ENCODE results near the gene SEPTIN2. TPM values are rescaled to one million over a fixed set of nuclear protein-coding genes. Genes with fewer than 3 reads are reported as not detected.

The SEPTIN2 gene
- total and polyA plus RNA-seq, 2 experiments from 2014 or later, result 227 to 393 TPM

GRCh38 chr2:241355983-241356870 is 40.5 kb downstream of the SEPTIN2 start, which contains the start of gene FARP2:
FARP2 (plus strand) TSS chr2:241356285; CDS start chr2:241373108, 16,823 bp downstream.
- peak; percentile 63 for ATAC-seq
- Histone ChIP-seq H3K4me2 (peak within 1 kb of the TSS; percentile 92), H3K9me2 (ENCODE audit: insufficient read depth) (no peaks in the 10 kb centered on the region), H3K79me2 (replicated peaks; ENCODE audit: insufficient read depth) (peaks cover 48% of the 10 kb centered on the region), H3F3A (replicated peaks; ENCODE audit: low read depth) (no peaks in the 10 kb centered on the region), H3K27me3 (ENCODE audit: insufficient read depth) (no peaks in the 10 kb centered on the region), H3K4me1 (ENCODE audit: insufficient read depth) (peaks cover 7% of the 10 kb centered on the region), H4K20me1 (replicated peaks; ENCODE audit: insufficient read depth) (peaks cover 27% of the 10 kb centered on the region), H3K36me3 (ENCODE audit: insufficient read depth) (peaks cover 14% of the 10 kb centered on the region), H2AFZ (peak within 1 kb of the TSS; percentile 60; the same call in 1 of the 2 replicates), H3K4me3 (peak within 1 kb of the TSS; percentile 88), H3K27ac (ENCODE audit: low read depth) (peak within 1 kb of the TSS; percentile 97; the same call in 1 of the 2 replicates)
- Mint-ChIP-seq H3K27me3 (ENCODE audit: insufficient read depth, low read depth, poor library complexity) (peaks cover 6% of the 10 kb centered on the region), H3K4me3 (peak within 1 kb of the TSS; percentile 72), H3K27ac (peak within 1 kb of the TSS; percentile 91), H3K9me3 (no peaks in the 10 kb centered on the region), H3K4me1 (peaks cover 32% of the 10 kb centered on the region), H3K36me3 (ENCODE audit: low read depth) (peaks cover 32% of the 10 kb centered on the region)
- DNase-seq (ENCODE audit: low spot score), result peak; percentile 98
- TF ChIP-seq POLR2AphosphoS5 (IDR thresholded peaks at IDR 0.05; ENCODE audit: low read depth), result peak; percentile 94
- peak; percentile 25; the same call in 1 of the 2 replicates for TF ChIP-seq CREB1 (CRISPR knock-in tag; IDR thresholded peaks at IDR 0.05; ENCODE audit: low read depth)
- no peak for TF ChIP-seq EZH2 (IDR thresholded peaks at IDR 0.05; ENCODE audit: low read depth, unreplicated experiment)
- no peak for TF ChIP-seq ZNF462 (CRISPR knock-in tag; IDR thresholded peaks at IDR 0.05)
- TF ChIP-seq ETS1 (IDR thresholded peaks at IDR 0.05), result no peak
- no peak for TF ChIP-seq NANOG (IDR thresholded peaks at IDR 0.05; ENCODE audit: borderline replicate concordance)
- no peak for TF ChIP-seq EZH2phosphoT487 (IDR thresholded peaks at IDR 0.05; ENCODE audit: unreplicated experiment)
- no peak for TF ChIP-seq ZNF331 (CRISPR knock-in tag; IDR thresholded peaks at IDR 0.05; ENCODE audit: low read depth)
- TF ChIP-seq, protein P1, sequence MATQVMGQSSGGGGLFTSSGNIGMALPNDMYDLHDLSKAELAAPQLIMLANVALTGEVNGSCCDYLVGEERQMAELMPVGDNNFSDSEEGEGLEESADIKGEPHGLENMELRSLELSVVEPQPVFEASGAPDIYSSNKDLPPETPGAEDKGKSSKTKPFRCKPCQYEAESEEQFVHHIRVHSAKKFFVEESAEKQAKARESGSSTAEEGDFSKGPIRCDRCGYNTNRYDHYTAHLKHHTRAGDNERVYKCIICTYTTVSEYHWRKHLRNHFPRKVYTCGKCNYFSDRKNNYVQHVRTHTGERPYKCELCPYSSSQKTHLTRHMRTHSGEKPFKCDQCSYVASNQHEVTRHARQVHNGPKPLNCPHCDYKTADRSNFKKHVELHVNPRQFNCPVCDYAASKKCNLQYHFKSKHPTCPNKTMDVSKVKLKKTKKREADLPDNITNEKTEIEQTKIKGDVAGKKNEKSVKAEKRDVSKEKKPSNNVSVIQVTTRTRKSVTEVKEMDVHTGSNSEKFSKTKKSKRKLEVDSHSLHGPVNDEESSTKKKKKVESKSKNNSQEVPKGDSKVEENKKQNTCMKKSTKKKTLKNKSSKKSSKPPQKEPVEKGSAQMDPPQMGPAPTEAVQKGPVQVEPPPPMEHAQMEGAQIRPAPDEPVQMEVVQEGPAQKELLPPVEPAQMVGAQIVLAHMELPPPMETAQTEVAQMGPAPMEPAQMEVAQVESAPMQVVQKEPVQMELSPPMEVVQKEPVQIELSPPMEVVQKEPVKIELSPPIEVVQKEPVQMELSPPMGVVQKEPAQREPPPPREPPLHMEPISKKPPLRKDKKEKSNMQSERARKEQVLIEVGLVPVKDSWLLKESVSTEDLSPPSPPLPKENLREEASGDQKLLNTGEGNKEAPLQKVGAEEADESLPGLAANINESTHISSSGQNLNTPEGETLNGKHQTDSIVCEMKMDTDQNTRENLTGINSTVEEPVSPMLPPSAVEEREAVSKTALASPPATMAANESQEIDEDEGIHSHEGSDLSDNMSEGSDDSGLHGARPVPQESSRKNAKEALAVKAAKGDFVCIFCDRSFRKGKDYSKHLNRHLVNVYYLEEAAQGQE (IDR thresholded peaks at IDR 0.05; ENCODE audit: unreplicated experiment), result no peak
- TF ChIP-seq STAT1 (IDR thresholded peaks at IDR 0.05; ENCODE audit: unreplicated experiment), result no peak
- TF ChIP-seq CTCF (conservative IDR thresholded peaks at IDR 0.05; ENCODE audit: low read depth in 2 of 2), result no peak
- TF ChIP-seq ZNF114 (CRISPR knock-in tag; IDR thresholded peaks at IDR 0.05), result no peak

All from GM23338 (cell line).